HG03159 (cell line): ENCODE measurements around the gene AUP1.

Source experiments
- ATAC-seq: cut with Tn5 transposase; IDR thresholded peaks from one replicate; pipeline ENCODE4 v1.9.1; 2021; ENCODE audit warnings: mild to moderate bottlenecking, moderate library complexity; ENCODE audit not compliant: unreplicated experiment

AUP1 gene

DNA sequence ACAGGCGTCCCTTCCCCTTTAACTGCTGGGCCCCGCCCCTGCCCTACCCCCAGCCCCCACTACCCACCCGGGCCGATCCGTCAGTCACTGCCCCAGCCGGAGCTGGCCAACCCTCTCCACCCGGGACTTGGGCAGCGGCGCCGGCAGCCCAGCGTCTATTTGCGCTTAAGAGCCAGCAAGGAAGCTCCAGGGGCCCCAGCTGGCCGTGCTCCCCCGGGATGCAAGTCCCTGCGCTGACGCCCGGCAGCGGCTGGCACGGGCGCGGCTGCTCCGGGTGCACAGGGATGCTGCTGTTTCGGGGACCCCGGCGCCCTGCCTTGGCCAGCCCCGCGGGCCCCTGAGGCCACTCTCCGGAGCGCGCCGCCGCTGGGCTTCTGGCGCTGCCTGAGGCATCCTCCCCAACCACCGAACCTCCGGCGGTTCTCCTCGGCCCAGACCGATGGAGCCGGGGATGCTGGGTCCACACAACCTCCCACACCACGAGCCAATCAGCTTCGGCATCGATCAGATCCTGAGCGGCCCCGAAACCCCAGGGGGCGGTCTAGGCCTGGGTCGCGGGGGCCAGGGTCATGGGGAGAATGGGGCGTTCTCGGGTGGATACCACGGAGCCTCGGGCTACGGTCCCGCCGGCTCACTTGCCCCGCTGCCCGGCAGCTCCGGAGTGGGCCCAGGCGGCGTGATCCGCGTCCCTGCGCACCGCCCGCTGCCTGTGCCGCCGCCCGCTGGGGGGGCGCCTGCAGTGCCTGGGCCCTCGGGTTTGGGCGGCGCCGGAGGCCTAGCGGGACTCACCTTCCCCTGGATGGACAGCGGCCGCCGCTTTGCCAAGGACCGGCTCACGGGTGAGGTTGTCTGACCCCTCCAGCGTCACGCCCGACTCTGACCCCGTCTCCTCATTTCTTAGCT lies 14.9 kb downstream of the AUP1 start, which contains the start of gene TLX2:
TLX2 (plus strand) TSS at position 83 of the 903 bp plus-strand sequence; CDS start at position 440, 357 bp downstream.
- no peak for ATAC-seq

DNA sequence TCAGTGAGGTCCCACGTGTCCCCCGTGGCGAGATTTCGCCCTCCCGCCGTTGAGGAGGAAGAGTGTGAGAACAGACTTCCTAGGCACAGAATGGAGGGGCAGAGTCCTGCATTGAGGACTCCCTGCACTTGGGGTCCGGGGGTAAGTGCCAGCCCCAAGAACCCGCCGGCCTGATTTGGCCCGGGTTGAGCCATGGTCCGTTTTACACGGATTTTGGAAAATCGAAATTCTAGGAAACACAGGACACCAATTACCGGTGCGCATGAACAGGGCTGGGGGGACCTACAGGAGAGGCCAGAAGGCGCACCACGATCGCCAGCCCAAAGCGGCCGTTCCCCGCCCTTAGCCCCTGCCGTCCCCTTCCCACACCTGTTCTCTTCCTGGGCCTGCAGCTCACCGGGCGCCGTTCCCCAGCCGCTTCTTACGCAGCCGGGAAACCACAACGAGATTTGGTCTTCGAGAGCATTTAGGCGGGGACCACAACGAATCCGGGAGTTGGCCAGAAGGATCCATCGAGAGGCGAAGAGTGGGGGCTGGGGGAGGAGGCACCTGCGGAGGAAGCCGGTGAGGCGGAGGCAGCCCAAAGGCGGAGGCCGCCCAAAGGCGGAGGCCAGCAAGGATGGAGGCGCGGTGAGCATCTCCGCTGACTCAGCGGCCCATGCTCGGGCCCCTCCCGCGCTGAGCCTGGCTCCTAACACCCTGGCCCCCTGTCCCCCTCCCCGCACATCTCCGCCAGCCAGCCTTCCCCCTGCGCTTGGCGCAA lies 15.7 kb downstream of the AUP1 start:
- ATAC-seq, result no peak

GRCh38 chr2:74512744-74513604 lies 16.5 kb downstream of the AUP1 start:
- ATAC-seq, result no peak

GRCh38 chr2:74511104-74511989 lies 18.2 kb downstream of the AUP1 start:
- ATAC-seq, result no peak

DNA sequence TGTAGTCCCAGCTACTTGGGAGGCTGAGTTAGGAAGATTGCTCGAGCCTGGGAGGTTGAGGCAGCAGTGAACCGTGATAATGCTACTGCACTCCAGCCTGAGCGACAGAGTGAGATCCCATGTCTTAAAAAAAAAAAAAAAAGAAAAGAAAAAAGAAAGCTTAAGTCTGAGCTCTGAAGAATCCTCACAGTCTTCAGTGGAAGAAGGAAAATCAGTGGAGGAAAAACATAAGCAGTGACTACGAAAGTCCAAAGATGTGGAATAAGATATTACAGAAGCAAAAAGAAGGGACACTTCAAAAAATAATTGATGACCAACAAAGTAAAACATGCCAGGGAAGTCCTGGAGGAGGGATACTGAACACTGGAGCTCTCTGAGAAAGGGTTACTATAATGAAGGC lies 19.2 kb downstream of the AUP1 start:
- no peak for ATAC-seq

DNA sequence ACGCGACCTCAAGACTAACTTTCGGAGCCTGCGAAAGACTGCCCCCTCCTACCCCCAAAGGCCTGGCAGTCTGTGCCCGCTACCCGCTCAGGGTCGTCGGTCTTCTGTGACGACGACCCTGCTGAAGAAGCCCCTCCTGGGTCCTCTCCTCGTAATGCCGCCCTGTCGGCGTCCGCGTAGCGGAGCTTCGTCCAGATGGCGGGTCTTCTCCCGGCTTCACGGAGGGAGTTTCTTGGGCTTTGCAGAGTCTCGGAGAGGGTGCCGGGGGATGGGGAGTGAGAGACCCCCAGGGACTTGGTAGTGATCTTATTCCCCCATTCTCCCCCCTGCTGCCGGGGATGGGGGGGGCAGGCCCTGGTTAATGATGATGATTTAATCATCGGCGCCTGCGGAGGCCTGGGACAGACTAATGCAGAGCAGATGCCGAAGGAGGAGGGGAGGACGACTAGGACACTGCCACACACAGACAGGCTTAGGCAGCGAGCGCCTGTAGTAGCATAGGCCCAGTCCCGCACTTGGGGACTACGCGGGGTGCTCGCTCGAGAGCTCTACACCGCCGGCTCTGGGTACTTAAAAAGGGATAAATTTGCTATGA lies 21.5 kb downstream of the AUP1 start:
- ATAC-seq, result peak; percentile 5

GRCh38 chr2:74507145-74507925 lies 22.2 kb downstream of the AUP1 start, which contains the start of gene PCGF1:
Gene PCGF1, minus strand, starts transcription at chr2:74507695. Its CDS starts 27 bp downstream, at chr2:74507668.
- peak; percentile 89 for ATAC-seq

- no peak for ATAC-seq
Measured at GRCh38 chr2:74505448-74506246, 23.9 kb downstream of the AUP1 start.

DNA sequence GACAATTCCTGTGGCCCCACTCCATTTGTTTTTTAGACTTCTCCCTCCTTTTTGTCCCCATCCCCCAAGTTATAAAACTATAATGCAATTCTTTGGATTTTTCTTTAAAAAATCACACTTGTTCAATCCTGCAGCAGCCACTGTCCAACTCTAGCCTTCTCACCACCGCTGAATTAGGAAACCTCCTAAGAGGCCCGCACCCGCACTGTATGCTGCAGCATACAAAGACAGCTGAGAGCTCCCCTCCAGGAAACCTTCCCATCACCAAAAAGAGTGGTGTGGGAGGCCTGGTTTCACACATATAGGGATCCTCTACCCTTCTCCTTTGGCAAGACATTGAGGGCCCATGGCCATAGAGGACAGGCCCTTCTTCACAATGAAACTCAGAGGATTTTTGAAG lies 24.9 kb downstream of the AUP1 start:
- ATAC-seq, result no peak

GRCh38 chr2:74503506-74504475 lies 25.7 kb downstream of the AUP1 start:
- ATAC-seq, result no peak

GRCh38 chr2:74502720-74503505 lies 26.6 kb downstream of the AUP1 start:
- peak; percentile 34 for ATAC-seq

DNA sequence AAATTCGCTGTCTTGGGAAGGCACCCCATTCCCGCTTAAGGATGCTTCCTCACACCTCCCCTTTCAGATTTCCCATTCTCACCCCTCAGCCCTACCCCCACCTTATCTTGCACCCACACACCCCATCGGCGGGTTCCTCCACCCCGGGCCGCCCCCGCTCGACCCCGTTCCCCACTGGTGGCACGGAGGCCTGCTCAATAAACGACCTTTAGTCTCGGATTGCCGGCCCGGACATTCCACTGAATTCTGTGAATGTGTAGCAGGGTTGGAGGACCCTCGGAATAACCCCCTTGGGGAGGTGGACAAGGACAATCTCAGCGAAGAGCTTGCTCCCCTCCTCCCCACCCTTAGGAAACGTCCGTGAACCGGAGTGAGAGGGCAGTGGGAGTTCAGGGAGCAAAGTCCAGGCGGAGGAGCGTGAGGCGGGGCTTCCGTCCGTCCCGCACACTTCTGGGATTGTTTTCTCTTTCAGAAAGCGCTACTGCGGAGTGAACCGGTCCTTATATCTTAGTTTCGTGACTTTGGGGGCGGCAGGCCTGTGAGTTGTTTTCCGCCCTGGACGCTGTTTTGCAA lies 27.3 kb downstream of the AUP1 start:
- no peak for ATAC-seq

GRCh38 chr2:74501335-74502071 lies 28.0 kb downstream of the AUP1 start:
- ATAC-seq, result no peak

GRCh38 chr2:74500578-74500946 lies 28.9 kb downstream of the AUP1 start:
- ATAC-seq, result no peak
